ENCODE results near the gene TNRC6B.
"Not testable (repeated sequence)": the region's sequence is repeated elsewhere in the genome, so short reads cannot be mapped to it uniquely, and the experiment has no call there.

The TNRC6B gene

GRCh38 chr22:40376149-40376548, 198.4 kb downstream of the TNRC6B start:
- H3K9ac ChIP-seq (ENCODE audit: low read length in 5 of 5): no peak overlapping the region
- H3K27ac ChIP-seq (ENCODE audit: low read depth, low read length): no peak overlapping the region
- peaks cover 0 to 8% (median 4%) of the 10 kb centered on the region in 5 donors for H3K4me1 ChIP-seq (ENCODE audit: control insufficient read depth in 5 of 5, insufficient read depth in 5 of 5, low read length in 5 of 5)
- peaks cover 0 to 6% (median 0%) of the 10 kb centered on the region in 5 donors for H3K36me3 ChIP-seq (ENCODE audit: control insufficient read depth in 5 of 5, insufficient read depth in 5 of 5, low read length in 5 of 5)
- no peak overlapping the region for H3K4me3 ChIP-seq (ENCODE audit: low read depth in 1 of 5, low read length in 5 of 5)
- H3K27me3 ChIP-seq (ENCODE audit: control insufficient read depth in 5 of 5, insufficient read depth in 4 of 5, low read length in 5 of 5): no peaks in the 10 kb centered on the region
- no peaks in the 10 kb centered on the region for H3K9me3 ChIP-seq (ENCODE audit: control insufficient read depth in 5 of 5, low read length in 5 of 5)

DNA sequence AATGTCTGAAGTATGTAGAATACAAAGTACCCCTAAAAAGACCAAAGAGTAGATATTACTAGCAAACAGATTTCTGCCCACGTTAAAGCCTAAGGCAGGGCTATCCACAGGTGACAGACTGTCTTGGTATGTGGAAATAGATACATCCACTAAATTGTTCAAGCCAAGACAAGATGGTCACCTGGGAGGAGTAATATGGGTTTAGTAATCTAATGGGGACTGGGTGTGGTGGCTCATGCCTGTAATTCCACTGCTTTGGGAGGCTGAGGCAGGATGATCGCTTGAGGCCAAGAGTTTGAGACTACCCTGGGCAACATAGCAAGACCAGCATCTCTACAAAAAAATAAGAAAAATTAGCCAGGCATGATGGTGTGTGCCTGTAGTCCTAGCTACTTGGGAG, 200.2 kb downstream of the TNRC6B start:
- H3K36me3 ChIP-seq (ENCODE audit: control insufficient read depth in 5 of 5, insufficient read depth in 5 of 5, low read length in 5 of 5): peaks cover 0 to 5% (median 0%) of the 10 kb centered on the region in 5 donors
- H3K9me3 ChIP-seq (ENCODE audit: control insufficient read depth in 5 of 5, low read length in 5 of 5): no peaks in the 10 kb centered on the region
- H3K9ac ChIP-seq (ENCODE audit: low read length in 5 of 5): no peak overlapping the region
- H3K4me1 ChIP-seq (ENCODE audit: control insufficient read depth in 5 of 5, insufficient read depth in 5 of 5, low read length in 5 of 5): peaks cover 0 to 2% (median 0%) of the 10 kb centered on the region in 5 donors
- H3K27ac ChIP-seq (ENCODE audit: low read depth, low read length): no peak overlapping the region
- H3K4me3 ChIP-seq (ENCODE audit: low read depth in 1 of 5, low read length in 5 of 5): no peak overlapping the region
- no peaks in the 10 kb centered on the region for H3K27me3 ChIP-seq (ENCODE audit: control insufficient read depth in 5 of 5, insufficient read depth in 4 of 5, low read length in 5 of 5)

DNA sequence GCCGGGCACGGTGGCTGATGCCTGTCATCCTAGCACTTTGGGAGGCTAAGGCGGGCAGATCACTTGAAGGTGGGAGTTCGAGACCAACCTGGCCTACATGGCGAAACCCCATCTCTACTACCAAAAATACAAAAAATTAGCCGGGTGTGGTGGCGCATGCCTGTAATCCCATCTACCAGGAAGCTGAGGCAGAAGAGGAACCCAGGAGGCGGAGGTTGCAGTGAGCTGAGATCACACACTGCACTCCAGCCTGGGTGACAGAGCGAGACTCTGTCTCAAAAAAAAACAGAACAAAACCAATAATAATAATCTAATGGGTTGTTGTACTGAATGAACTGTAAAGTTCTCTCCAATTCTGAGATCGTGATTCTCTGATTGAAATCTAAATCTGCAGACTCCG, 200.7 kb downstream of the TNRC6B start:
- not testable (repeated sequence) for H3K4me1 ChIP-seq (ENCODE audit: control insufficient read depth in 5 of 5, insufficient read depth in 5 of 5, low read length in 5 of 5); H3K27me3 ChIP-seq (ENCODE audit: control insufficient read depth in 5 of 5, insufficient read depth in 4 of 5, low read length in 5 of 5); H3K9ac ChIP-seq (ENCODE audit: low read length in 5 of 5); H3K36me3 ChIP-seq (ENCODE audit: control insufficient read depth in 5 of 5, insufficient read depth in 5 of 5, low read length in 5 of 5); H3K4me3 ChIP-seq (ENCODE audit: low read depth in 1 of 5, low read length in 5 of 5); H3K9me3 ChIP-seq (ENCODE audit: control insufficient read depth in 5 of 5, low read length in 5 of 5); H3K27ac ChIP-seq (ENCODE audit: low read depth, low read length)

DNA sequence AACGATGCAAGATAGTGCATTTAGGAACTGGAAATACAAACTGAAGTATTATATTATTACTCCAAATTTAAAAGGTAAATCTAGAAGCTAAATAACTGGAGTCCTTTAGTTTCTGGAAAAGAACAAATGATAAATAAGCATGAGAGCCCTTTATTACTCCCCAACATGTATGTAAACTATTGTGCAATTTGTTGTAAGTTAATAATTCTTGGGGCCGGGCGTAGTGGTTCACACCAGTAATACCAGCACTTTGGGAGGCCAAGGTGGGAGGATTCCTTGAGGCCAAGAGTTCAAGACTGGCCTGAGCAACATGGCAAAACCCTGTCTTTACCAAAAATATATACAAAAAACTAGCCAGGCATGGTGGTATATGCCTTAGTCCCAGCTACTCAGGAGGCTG, 203.7 kb downstream of the TNRC6B start:
- H3K9ac ChIP-seq (ENCODE audit: low read length in 5 of 5): no peak overlapping the region
- H3K4me3 ChIP-seq (ENCODE audit: low read depth in 1 of 5, low read length in 5 of 5): no peak overlapping the region
- H3K27ac ChIP-seq (ENCODE audit: low read depth, low read length): no peak overlapping the region
- no peaks in the 10 kb centered on the region for H3K27me3 ChIP-seq (ENCODE audit: control insufficient read depth in 5 of 5, insufficient read depth in 4 of 5, low read length in 5 of 5)
- peaks cover 0 to 11% (median 5%) of the 10 kb centered on the region in 5 donors for H3K4me1 ChIP-seq (ENCODE audit: control insufficient read depth in 5 of 5, insufficient read depth in 5 of 5, low read length in 5 of 5)
- no peaks in the 10 kb centered on the region for H3K36me3 ChIP-seq (ENCODE audit: control insufficient read depth in 5 of 5, insufficient read depth in 5 of 5, low read length in 5 of 5)
- H3K9me3 ChIP-seq (ENCODE audit: control insufficient read depth in 5 of 5, low read length in 5 of 5): no peaks in the 10 kb centered on the region

GRCh38 chr22:40383905-40384304, 206.2 kb downstream of the TNRC6B start:
- Histone ChIP-seq H3K9me3 (ENCODE audit: control insufficient read depth in 5 of 5, low read length in 5 of 5) (no peaks in the 10 kb centered on the region), H3K27me3 (ENCODE audit: control insufficient read depth in 5 of 5, insufficient read depth in 4 of 5, low read length in 5 of 5) (no peaks in the 10 kb centered on the region), H3K4me1 (ENCODE audit: control insufficient read depth in 5 of 5, insufficient read depth in 5 of 5, low read length in 5 of 5) (peaks cover 0 to 11% (median 5%) of the 10 kb centered on the region in 5 donors), H3K36me3 (ENCODE audit: control insufficient read depth in 5 of 5, insufficient read depth in 5 of 5, low read length in 5 of 5) (peaks cover 0 to 4% (median 0%) of the 10 kb centered on the region in 5 donors), H3K4me3 (ENCODE audit: low read depth in 1 of 5, low read length in 5 of 5) (no peak overlapping the region), H3K9ac (ENCODE audit: low read length in 5 of 5) (no peak overlapping the region), H3K27ac (ENCODE audit: low read depth, low read length) (no peak overlapping the region)

DNA sequence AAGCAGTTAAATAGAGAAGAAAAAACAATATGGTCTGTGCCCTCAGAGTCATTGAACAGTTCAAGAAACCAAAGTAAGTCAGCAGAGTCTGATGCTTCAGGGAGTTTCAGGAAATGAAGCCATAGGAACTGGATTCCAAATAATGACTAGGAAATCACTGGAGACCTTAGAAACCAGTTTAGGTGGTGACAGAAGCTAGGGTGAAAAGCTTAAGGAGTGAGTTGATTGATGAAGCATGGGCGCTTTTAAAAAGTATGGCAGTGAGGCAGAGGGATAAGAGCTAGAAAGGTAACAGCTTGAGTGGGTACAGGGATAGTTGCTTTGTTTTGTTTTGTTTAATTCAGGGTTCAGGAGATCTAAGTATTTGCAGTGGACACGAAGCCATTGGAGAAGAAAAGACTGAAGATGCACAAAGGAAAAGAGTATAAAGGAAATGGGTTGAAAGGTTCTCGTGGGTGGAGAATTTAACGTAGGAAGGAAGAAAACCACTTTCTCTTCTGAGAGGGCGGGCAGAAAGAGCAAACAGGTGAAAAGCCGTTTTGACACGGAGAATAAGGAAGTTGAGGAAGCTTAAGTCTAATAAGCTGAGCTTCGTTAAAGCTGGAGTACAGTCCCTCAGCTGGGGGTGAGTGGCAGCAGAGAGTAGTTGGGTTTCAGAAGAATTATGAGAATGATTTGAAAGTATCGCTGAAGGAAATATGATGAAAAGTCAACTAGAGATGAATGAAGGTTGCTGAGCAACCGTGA, 207.5 kb downstream of the TNRC6B start:
- Histone ChIP-seq H3K4me1 (ENCODE audit: control insufficient read depth in 5 of 5, insufficient read depth in 5 of 5, low read length in 5 of 5) (peaks cover 0 to 11% (median 5%) of the 10 kb centered on the region in 5 donors), H3K27ac (ENCODE audit: low read depth, low read length) (no peak overlapping the region), H3K9me3 (ENCODE audit: control insufficient read depth in 5 of 5, low read length in 5 of 5) (no peaks in the 10 kb centered on the region), H3K27me3 (ENCODE audit: control insufficient read depth in 5 of 5, insufficient read depth in 4 of 5, low read length in 5 of 5) (no peaks in the 10 kb centered on the region), H3K36me3 (ENCODE audit: control insufficient read depth in 5 of 5, insufficient read depth in 5 of 5, low read length in 5 of 5) (peaks cover 0 to 6% (median 0%) of the 10 kb centered on the region in 5 donors), H3K4me3 (ENCODE audit: low read depth in 1 of 5, low read length in 5 of 5) (no peak overlapping the region), H3K9ac (ENCODE audit: low read length in 5 of 5) (peak overlapping the region in 1 of 5 donors; percentile 22)

All from subcutaneous abdominal adipose tissue (tissue), 5 donors.